Measurements from ENCODE around the gene STRA6. TPM values are rescaled to one million over a fixed set of nuclear protein-coding genes. Genes with fewer than 3 reads are reported as not detected.

STRA6 gene
- total RNA-seq, 1 experiment from 2014 or later = 8.4 TPM

- H3K4me3 Mint-ChIP-seq (ENCODE audit: low read depth, unreplicated experiment) = no peak overlapping the region
- intact Hi-C loops (cut with micrococcal nuclease; ENCODE audit: unreplicated experiment) = no loop called here
- no TSS peak for BruUV-seq (replicated peaks)
- no peak overlapping the region for H3K27ac Mint-ChIP-seq (ENCODE audit: unreplicated experiment)
- no peak for DNase-seq
- H3K4me1 Mint-ChIP-seq (ENCODE audit: low read depth, unreplicated experiment) = peaks cover 30% of the 10 kb centered on the region
- H3K36me3 Mint-ChIP-seq (ENCODE audit: insufficient read depth, unreplicated experiment) = no peaks in the 10 kb centered on the region
- no peaks in the 10 kb centered on the region for H3K9me3 Mint-ChIP-seq (ENCODE audit: low read depth, unreplicated experiment)
- no peak for TF ChIP-seq CTCF (IDR thresholded peaks at IDR 0.05; ENCODE audit: unreplicated experiment)
- CTCF ChIA-PET = no interaction called here
- peaks cover 10% of the 10 kb centered on the region for H3K27me3 Mint-ChIP-seq (ENCODE audit: unreplicated experiment)
These were observed 10.8 kb downstream of the STRA6 start for GRCh38 chr15:74191798-74192197.

GRCh38 chr15:74188216-74188615 lies 14.4 kb downstream of the STRA6 start:
- Mint-ChIP-seq H3K9me3 (ENCODE audit: low read depth, unreplicated experiment) (no peaks in the 10 kb centered on the region), H3K4me3 (ENCODE audit: low read depth, unreplicated experiment) (no peak overlapping the region), H3K27ac (ENCODE audit: unreplicated experiment) (no peak overlapping the region), H3K4me1 (ENCODE audit: low read depth, unreplicated experiment) (peaks cover 9% of the 10 kb centered on the region), H3K27me3 (ENCODE audit: unreplicated experiment) (peaks cover 34% of the 10 kb centered on the region), H3K36me3 (ENCODE audit: insufficient read depth, unreplicated experiment) (no peaks in the 10 kb centered on the region)
- TF ChIP-seq CTCF (IDR thresholded peaks at IDR 0.05; ENCODE audit: unreplicated experiment) = no peak
- no TSS peak for BruUV-seq (replicated peaks)
- CTCF ChIA-PET = interaction anchor here (0.9 to 1.4 kb wide), 2 partner anchors 8 to 9 kb away, joined by 3 to 4 read pairs; no protein-coding TSS in a partner anchor
- DNase-seq = no peak
- intact Hi-C loops (cut with micrococcal nuclease; ENCODE audit: unreplicated experiment) = no loop called here

- CTCF ChIA-PET = no interaction called here
- BruUV-seq (replicated peaks) = no TSS peak
- intact Hi-C loops (cut with micrococcal nuclease; ENCODE audit: unreplicated experiment) = no loop called here
- TF ChIP-seq CTCF (IDR thresholded peaks at IDR 0.05; ENCODE audit: unreplicated experiment) = no peak
- H3K4me3 Mint-ChIP-seq (ENCODE audit: low read depth, unreplicated experiment) = no peak overlapping the region
- H3K4me1 Mint-ChIP-seq (ENCODE audit: low read depth, unreplicated experiment) = peaks cover 6% of the 10 kb centered on the region
- no peak overlapping the region for H3K27ac Mint-ChIP-seq (ENCODE audit: unreplicated experiment)
- H3K36me3 Mint-ChIP-seq (ENCODE audit: insufficient read depth, unreplicated experiment) = no peaks in the 10 kb centered on the region
- H3K9me3 Mint-ChIP-seq (ENCODE audit: low read depth, unreplicated experiment) = no peaks in the 10 kb centered on the region
- no peak for DNase-seq
- H3K27me3 Mint-ChIP-seq (ENCODE audit: unreplicated experiment) = peaks cover 34% of the 10 kb centered on the region
These were observed 16.8 kb downstream of the STRA6 start for GRCh38 chr15:74185710-74186348.

GRCh38 chr15:74184582-74185091 lies 17.9 kb downstream of the STRA6 start:
- no peak overlapping the region for H3K4me3 Mint-ChIP-seq (ENCODE audit: low read depth, unreplicated experiment)
- H3K36me3 Mint-ChIP-seq (ENCODE audit: insufficient read depth, unreplicated experiment) = peaks cover 5% of the 10 kb centered on the region
- H3K9me3 Mint-ChIP-seq (ENCODE audit: low read depth, unreplicated experiment) = no peaks in the 10 kb centered on the region
- no peak for DNase-seq
- intact Hi-C loops (cut with micrococcal nuclease; ENCODE audit: unreplicated experiment) = no loop called here
- BruUV-seq (replicated peaks) = no TSS peak
- CTCF ChIA-PET = no interaction called here
- no peak overlapping the region for H3K27ac Mint-ChIP-seq (ENCODE audit: unreplicated experiment)
- peaks cover 34% of the 10 kb centered on the region for H3K27me3 Mint-ChIP-seq (ENCODE audit: unreplicated experiment)
- no peak for TF ChIP-seq CTCF (IDR thresholded peaks at IDR 0.05; ENCODE audit: unreplicated experiment)
- H3K4me1 Mint-ChIP-seq (ENCODE audit: low read depth, unreplicated experiment) = peaks cover 18% of the 10 kb centered on the region
